Muscle of back (tissue), 11 donors: ENCODE results near the gene CIZ1. TPM values are rescaled to one million over a fixed set of nuclear protein-coding genes. Genes with fewer than 3 reads are reported as not detected.

Source experiments
- DNase-seq, 3 donors: peaks; one replicate each; pipeline versions ENCODE4 v3.0.0 to v3.0.0-alpha.2; 2013
- polyA plus RNA-seq, 10 donors: library from polyadenylated mRNA; unstranded; fragments of 120-200 nt; gene quantifications; one replicate each; pipeline ENCODE4 v1.2.1, GENCODE V29; 2013; ENCODE audit not compliant: insufficient read length in 10 of 10

Gene CIZ1
- polyA plus RNA-seq, 10 donors, result 84.8 to 128 (median 99.1) TPM

GRCh38 chr9:128190516-128191405, 611 bp downstream of the CIZ1 start:
- DNase-seq, result peak in 1 of 3 donors; percentile 73

- no peak for DNase-seq
Observed at GRCh38 chr9:128190013-128190412, 1.4 kb downstream of the CIZ1 start.

GRCh38 chr9:128188209-128188608, 3.2 kb downstream of the CIZ1 start:
- no peak for DNase-seq

- no peak for DNase-seq
Observed at GRCh38 chr9:128187361-128187760, 4.0 kb downstream of the CIZ1 start.

- no peak for DNase-seq
Observed at GRCh38 chr9:128185979-128186965, 5.1 kb downstream of the CIZ1 start.

- DNase-seq, result no peak
Observed at GRCh38 chr9:128182893-128183588, 8.3 kb downstream of the CIZ1 start.

- peak in 1 of 3 donors; percentile 50 for DNase-seq
Observed at GRCh38 chr9:128181480-128181879, 9.9 kb downstream of the CIZ1 start.

- no peak for DNase-seq
Observed at GRCh38 chr9:128180447-128180846, 10.9 kb downstream of the CIZ1 start.

- DNase-seq, result no peak
Observed at GRCh38 chr9:128180001-128180400, 11.4 kb downstream of the CIZ1 start.

- no peak for DNase-seq
Observed at GRCh38 chr9:128178806-128179431, 12.5 kb downstream of the CIZ1 start.

GRCh38 chr9:128175726-128176125, 15.6 kb downstream of the CIZ1 start:
- no peak for DNase-seq

- DNase-seq, result no peak
Observed at GRCh38 chr9:128175102-128175563, 16.2 kb downstream of the CIZ1 start.

GRCh38 chr9:128174062-128174461, 17.3 kb downstream of the CIZ1 start:
- no peak for DNase-seq

GRCh38 chr9:128169925-128170324, 21.4 kb downstream of the CIZ1 start:
- peak in 1 of 3 donors; percentile 47 for DNase-seq

GRCh38 chr9:128169492-128169891, 21.9 kb downstream of the CIZ1 start:
- no peak for DNase-seq

GRCh38 chr9:128168731-128169308, 22.6 kb downstream of the CIZ1 start:
- no peak for DNase-seq

GRCh38 chr9:128167209-128167608, 24.2 kb downstream of the CIZ1 start:
- DNase-seq, result no peak

- DNase-seq, result no peak
Observed at GRCh38 chr9:128166169-128166568, 25.2 kb downstream of the CIZ1 start.

- no peak for DNase-seq
Observed at GRCh38 chr9:128164307-128164885, 27.0 kb downstream of the CIZ1 start.

- no peak for DNase-seq
Observed at GRCh38 chr9:128163523-128164306, 27.7 kb downstream of the CIZ1 start.
